ENCODE results near the gene CDHR2. TPM values are rescaled to one million over a fixed set of nuclear protein-coding genes. Genes with fewer than 3 reads are reported as not detected.

Gene CDHR2
- total RNA-seq, 4 donors from 2014 or later = 0.15 to 0.19 (median 0.15) TPM; not detected in 1

DNA sequence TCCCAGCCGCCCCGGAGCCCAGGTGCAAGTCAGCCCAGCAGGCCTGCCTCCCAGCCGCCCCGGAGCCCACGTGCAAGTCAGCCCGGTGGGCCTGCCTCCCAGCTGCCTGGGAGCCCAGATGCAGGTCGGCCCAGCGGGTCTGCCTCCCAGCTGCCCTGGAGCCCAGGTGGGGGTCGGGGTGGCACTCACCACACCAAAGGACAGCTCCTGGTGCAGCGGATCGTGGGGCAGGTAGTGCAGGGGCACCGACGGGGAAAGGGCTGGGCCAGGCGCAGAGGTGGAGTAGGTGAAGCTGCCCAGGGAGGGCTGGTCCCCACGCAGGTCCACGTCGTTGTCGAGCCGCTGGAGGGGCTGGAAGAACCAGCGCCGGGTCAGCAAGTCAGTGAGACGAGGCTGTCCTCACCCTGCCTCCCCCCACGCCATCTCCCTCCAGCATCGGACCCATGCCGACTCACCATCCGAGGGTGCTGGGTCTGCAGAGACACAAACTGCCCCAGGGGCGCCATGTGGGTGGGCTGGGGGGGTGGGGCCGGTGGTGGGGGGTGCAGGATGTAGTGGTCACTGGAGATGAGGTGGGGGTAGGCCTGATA, 18.7 kb upstream of the CDHR2 start:
- no peak overlapping the region for H3K4me3 ChIP-seq (ENCODE audit: low read depth, poor library complexity, severe bottlenecking)
- no peak for DNase-seq (ENCODE audit: low spot score in 2 of 2)
- TF ChIP-seq POLR2A (IDR thresholded peaks at IDR 0.05) = no peak
- TF ChIP-seq, protein P1, sequence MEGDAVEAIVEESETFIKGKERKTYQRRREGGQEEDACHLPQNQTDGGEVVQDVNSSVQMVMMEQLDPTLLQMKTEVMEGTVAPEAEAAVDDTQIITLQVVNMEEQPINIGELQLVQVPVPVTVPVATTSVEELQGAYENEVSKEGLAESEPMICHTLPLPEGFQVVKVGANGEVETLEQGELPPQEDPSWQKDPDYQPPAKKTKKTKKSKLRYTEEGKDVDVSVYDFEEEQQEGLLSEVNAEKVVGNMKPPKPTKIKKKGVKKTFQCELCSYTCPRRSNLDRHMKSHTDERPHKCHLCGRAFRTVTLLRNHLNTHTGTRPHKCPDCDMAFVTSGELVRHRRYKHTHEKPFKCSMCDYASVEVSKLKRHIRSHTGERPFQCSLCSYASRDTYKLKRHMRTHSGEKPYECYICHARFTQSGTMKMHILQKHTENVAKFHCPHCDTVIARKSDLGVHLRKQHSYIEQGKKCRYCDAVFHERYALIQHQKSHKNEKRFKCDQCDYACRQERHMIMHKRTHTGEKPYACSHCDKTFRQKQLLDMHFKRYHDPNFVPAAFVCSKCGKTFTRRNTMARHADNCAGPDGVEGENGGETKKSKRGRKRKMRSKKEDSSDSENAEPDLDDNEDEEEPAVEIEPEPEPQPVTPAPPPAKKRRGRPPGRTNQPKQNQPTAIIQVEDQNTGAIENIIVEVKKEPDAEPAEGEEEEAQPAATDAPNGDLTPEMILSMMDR (IDR thresholded peaks at IDR 0.05) = no peak
- WGBS, 2 donors = 75 to 87% methylated on average over 13 to 22 of the region's 28 CpGs
- intact Hi-C loops (cut with DNase I; ENCODE audit: low total_unique reads) = loop anchor here (10.0 kb wide), 1 partner anchor 116 kb away; the partner anchor contains the start of gene CLTB

DNA sequence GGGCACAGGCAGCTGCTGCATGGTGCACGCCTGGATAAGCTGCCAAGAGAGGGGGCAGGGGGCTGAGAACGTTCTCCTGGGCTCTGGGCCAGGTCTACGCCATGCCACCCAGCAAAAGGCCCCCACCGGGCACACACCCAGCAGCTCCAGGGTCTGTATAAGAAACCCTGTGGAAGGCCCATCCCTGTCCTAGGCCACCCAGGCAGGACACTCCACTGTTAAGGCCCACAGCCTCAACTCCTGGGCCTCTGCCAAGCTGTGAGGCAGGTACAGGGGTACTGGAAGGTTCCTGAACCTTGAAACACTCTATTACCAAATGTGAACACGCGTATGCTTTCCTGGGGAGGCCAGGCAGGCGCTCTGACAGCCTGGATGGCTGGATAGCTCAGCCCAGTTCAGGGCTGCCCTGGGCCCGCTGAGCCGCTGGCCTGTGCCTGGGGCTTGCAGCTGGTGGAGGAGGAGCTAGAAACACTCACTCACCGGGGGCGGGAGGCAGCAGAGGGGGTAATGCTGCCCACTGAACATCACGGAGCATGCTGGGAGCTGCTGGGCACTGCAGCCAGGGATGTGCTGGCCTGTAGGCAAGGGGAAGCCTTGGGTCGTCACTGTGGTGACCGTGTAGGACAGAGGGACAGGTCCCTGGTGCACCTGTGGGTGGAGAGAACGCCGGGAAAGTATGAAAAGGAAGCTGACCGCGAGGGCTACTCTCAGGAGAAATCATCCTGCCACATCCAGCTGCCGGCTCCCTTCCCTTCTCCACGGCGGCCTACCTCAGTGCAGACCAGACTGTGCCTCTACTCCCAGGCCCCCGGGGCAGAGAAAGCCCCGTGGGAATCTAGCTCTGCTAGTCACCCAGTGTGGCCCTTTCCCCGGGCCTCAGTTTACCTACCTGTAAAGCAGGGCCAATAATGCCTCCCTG, 17.9 kb upstream of the CDHR2 start:
- TF ChIP-seq, protein P1 (IDR thresholded peaks at IDR 0.05) = no peak
- TF ChIP-seq POLR2A (IDR thresholded peaks at IDR 0.05) = no peak
- no peak for DNase-seq (ENCODE audit: low spot score in 2 of 2)
- intact Hi-C loops (cut with DNase I; ENCODE audit: low total_unique reads) = loop anchor here (10.0 kb wide), 1 partner anchor 116 kb away; the partner anchor contains the start of gene CLTB
- WGBS, 2 donors = 59 to 64% methylated on average over 20 to 24 of the region's 24 CpGs
- H3K4me3 ChIP-seq (ENCODE audit: low read depth, poor library complexity, severe bottlenecking) = no peak overlapping the region

DNA sequence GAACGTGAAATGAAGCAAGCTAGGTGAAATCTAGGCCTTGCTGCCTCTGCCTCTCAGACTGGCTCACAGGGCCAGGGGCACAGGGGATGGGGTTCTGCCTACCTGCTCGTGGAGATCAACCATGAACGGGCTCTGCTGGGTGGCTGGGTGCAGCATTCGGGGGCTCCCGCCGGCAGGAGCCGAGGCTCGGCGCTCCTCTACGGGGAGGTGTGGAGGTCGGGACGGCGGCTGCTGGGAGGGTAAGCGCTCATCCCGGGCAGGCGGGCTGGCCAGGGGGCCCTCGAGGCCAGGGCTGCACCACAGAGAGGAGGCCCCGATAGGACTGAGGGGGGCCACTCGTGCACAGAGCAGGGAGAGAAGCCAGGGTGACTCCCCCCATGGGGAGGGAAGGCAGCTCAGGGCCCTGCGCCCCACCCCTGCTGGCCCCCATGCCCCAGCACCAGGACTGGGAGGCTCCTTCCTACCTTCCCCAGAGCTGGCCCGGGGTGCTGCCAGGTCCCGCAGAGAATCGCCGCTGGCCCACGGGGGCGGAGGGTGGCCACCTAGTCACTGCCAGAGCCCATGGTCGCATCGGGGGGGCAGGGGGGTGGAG, 17.1 kb upstream of the CDHR2 start:
- intact Hi-C loops (cut with DNase I; ENCODE audit: low total_unique reads) = loop anchor here (10.0 kb wide), 1 partner anchor 117 kb away; the partner anchor contains the start of gene CLTB
- WGBS, 2 donors = 85 to 90% methylated on average over 18 to 20 of the region's 28 CpGs

DNA sequence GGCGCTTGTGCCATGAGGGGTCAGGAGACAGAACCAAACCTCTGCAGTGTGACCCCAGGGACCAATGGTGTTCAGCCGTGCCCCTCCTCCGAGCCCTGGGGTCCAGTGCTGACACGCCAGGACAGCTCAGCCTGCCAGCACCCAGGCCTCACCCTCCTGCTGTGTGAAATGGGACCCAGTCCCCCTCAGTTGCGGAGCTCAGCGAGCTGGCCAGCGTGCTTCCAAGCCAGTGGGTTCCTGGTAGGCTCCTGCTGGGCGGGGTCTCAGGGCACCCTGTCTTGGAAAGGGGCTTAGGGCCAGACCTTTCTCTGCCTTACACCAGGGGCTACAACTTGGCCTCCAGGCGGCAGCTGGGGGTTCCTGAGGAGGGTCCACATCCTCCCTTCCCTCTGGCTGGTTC, 16.3 kb upstream of the CDHR2 start:
- no peak overlapping the region for H3K4me3 ChIP-seq (ENCODE audit: low read depth, poor library complexity, severe bottlenecking)
- intact Hi-C loops (cut with DNase I; ENCODE audit: low total_unique reads) = loop anchor here (10.0 kb wide), 1 partner anchor 118 kb away; the partner anchor contains the start of gene CLTB
- DNase-seq (ENCODE audit: low spot score in 2 of 2) = no peak
- WGBS, 2 donors = 81 to 89% methylated on average over 7 to 9 of the region's 9 CpGs
- TF ChIP-seq, protein P1 (IDR thresholded peaks at IDR 0.05) = no peak
- no peak for TF ChIP-seq POLR2A (IDR thresholded peaks at IDR 0.05)

More for the DNA sequence above, 17.1 kb upstream of the CDHR2 start:
- no peak for DNase-seq (ENCODE audit: low spot score in 2 of 2)
- H3K4me3 ChIP-seq (ENCODE audit: low read depth, poor library complexity, severe bottlenecking) = no peak overlapping the region
- TF ChIP-seq, protein P1 (IDR thresholded peaks at IDR 0.05) = no peak
- TF ChIP-seq POLR2A (IDR thresholded peaks at IDR 0.05) = no peak

DNA sequence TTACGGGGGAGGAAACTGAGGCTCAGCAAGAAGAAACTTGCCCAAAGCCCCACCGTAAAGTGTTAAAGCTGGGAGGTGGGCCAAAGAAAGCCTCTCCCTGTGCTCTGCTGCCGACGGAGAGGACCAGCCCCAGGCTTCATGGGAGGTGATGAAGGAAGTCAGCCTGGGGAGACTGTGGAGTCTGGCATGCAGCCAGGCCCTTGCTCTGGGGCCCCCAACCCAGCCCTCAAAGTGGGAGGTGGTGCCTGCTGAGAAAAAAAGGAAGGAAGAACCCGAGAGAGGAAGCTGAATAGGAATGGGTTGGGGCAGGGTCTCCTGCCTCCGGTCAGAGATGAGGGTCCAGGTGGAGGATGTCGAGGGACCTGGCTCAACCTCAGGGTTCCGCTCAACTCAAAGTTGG, 15.8 kb upstream of the CDHR2 start:
- intact Hi-C loops (cut with DNase I; ENCODE audit: low total_unique reads) = loop anchor here (10.0 kb wide), 1 partner anchor 119 kb away; the partner anchor contains the start of gene CLTB
- TF ChIP-seq POLR2A (IDR thresholded peaks at IDR 0.05) = no peak
- TF ChIP-seq, protein P1 (IDR thresholded peaks at IDR 0.05) = no peak
- DNase-seq (ENCODE audit: low spot score in 2 of 2) = no peak
- 21 to 27% methylated on average over 8 of the region's 8 CpGs for WGBS, 2 donors
- no peak overlapping the region for H3K4me3 ChIP-seq (ENCODE audit: low read depth, poor library complexity, severe bottlenecking)

All from lower leg skin (tissue), 4 donors.